GM19099 (cell line): Measurements from ENCODE around the gene MAML3.

ENCODE experiments used
- POLR2A ChIP-seq: IDR thresholded peaks from 3 replicates; pipeline ENCODE4 v1.6.1; 2011; ENCODE audit warnings: low read depth; ENCODE audit not compliant: insufficient read length; ENCODE audit errors: extremely low read depth

The MAML3 gene

GRCh38 chr4:140144050-140144449 is 9.9 kb downstream of the MAML3 start:
- no peak for TF ChIP-seq POLR2A

DNA sequence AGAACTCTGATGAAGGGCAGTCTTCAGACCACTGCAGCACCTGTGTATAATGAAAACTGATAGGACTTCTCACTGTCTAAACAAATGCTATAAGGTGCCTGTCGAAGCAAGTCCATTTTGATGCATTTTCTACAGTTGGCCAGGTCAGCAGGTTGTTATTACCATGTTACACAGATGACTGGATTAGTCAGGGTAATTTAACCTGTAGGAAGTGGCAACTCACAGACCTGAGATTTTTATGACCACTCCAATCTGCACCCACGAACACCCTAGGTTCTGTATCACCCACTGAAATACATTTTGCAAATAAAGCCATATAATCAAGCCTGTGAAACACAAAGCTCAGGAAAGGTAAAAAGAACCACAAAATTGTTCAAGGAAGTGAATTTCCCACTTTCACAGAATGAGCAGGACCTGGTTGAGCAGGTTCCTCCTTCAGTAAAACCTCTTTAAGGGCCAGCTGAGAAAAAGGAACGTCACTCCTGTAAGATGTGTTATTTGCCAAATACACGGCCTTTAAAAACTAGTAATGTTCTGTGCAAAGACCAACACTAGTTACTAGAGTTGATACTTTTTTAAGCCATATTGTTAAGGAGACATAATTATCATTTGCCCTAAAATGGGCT is 12.7 kb downstream of the MAML3 start:
- TF ChIP-seq POLR2A: no peak

- no peak for TF ChIP-seq POLR2A
Measured at GRCh38 chr4:140140566-140140965, 13.4 kb downstream of the MAML3 start.

GRCh38 chr4:140138428-140138827 is 15.6 kb downstream of the MAML3 start:
- no peak for TF ChIP-seq POLR2A

DNA sequence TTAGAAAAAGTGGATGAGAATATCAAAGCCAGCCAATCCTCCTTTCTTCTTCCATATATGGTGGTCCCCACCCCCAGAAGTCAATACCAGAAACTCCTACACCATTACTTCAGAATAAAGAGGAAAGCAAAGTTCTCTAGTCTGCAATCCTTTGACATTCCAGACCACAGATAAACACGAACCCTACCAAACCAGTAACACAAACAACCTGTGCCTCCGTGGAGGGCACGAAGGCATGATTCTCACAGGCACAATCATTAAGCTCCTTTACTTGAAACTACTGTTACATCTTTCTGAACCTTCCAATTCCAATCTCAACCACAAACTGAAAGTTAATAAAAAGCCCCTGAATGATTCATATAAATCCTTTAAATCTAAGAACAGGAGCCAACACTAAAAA is 16.3 kb downstream of the MAML3 start:
- TF ChIP-seq POLR2A: no peak

GRCh38 chr4:140136509-140136908 is 17.5 kb downstream of the MAML3 start:
- TF ChIP-seq POLR2A: no peak

GRCh38 chr4:140135529-140136088 is 18.4 kb downstream of the MAML3 start:
- no peak for TF ChIP-seq POLR2A

DNA sequence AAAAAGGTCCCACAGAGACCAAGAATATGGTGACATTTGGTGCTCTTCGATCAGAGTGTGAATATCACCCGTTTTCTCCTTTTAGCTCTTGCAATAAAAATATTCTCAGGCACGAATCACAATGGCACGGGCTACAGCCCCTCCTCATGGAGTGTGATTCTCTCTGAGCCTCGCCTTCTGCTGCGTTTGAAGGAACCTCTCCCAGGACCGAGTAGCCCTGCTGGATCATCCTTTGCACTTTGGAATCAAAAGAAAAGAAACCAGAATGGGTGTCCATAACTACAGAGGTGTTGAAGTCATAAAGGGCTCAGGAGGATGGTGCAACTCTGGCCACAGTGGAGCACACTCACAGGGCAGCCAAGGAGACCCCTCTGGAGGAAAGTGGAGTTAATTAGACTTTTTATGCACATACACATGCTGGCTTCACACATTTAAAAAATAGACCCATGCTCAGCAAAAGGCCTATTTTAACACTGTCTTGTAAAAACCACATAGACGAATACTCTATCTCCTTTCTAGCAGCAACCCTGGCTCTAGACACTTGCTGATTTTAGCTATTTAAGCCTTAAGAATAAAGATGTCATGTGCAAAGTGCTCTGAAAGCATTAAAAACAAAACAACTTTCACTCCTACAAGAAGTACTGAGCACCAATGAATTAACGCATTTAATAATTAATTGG is 19.1 kb downstream of the MAML3 start:
- TF ChIP-seq POLR2A: no peak

GRCh38 chr4:140133576-140133975 is 20.4 kb downstream of the MAML3 start:
- no peak for TF ChIP-seq POLR2A

GRCh38 chr4:140131675-140132229 is 22.2 kb downstream of the MAML3 start:
- no peak for TF ChIP-seq POLR2A

- no peak for TF ChIP-seq POLR2A
Measured at GRCh38 chr4:140130677-140131076, 23.3 kb downstream of the MAML3 start.

DNA sequence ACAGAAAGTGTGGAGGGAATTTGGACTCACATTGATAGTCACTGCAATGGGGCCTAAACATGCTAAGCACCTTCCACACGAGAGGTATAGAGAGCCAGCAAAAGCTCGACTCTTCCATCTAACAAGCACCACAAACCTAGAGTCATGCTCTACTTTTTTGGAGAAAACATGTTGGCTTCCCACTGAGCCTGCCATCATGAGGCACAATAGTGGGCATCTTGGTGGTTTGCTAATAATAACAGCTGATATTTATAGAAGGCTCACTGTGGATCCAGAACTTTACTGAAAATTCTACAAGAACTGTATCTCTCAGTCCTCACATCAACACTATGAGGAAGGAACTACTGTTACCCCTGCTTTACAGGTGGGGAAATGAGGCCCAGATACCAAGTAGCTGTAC is 26.6 kb downstream of the MAML3 start:
- no peak for TF ChIP-seq POLR2A

DNA sequence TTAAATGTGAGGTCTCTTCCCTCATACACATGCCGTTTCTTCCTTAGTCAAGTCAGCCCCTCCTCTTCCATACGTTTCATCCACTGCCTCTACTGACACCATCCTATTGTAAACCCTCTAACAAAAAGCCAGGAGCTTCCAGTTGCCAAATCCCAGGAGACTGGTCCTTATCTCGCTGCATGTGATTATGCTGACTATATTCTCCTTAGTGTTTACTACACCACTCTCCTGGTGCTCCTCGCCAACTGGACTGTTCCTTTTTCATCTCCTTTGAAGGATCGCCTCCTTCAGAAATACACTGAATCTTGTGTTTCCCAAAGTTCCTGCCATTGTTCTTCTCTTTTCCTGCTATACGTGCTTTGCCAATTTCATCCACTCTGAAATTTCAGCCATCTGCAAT is 27.7 kb downstream of the MAML3 start:
- TF ChIP-seq POLR2A: no peak

GRCh38 chr4:140125374-140125773 is 28.6 kb downstream of the MAML3 start:
- no peak for TF ChIP-seq POLR2A

DNA sequence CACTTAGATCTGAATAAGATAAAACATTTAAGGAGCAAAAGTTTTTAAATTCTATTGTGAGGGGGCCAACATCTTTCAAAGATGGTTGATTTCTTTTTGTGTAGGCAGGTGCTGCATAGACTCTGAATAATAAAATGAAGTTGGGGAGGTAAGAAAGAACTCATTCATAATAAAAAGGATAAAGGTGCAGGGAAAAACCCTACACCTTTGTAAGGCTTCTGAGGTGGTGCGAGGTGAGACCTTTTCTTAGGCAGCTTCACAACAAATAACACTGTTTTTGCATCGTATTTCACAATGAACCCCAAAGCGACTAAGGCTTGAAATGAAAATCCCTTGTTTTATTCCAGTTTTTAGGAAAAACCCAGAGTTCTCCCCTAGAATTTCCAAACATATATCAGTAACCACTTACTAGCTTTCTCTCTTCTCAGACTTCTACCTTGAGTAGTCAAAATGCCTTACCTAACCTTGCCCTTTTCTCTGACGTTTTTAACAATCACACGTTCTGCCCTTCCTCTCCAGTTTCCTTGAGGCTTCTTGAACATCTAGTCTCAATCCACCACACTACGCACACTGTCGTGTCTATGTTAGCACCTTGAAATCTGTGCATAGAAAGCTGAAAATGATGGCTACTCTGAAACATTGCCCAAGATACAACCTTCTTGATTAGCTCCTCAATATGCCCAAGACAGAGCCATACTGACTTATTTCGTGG is 30.2 kb downstream of the MAML3 start:
- no peak for TF ChIP-seq POLR2A

GRCh38 chr4:140122891-140123290 is 31.1 kb downstream of the MAML3 start:
- no peak for TF ChIP-seq POLR2A

GRCh38 chr4:140121646-140122045 is 32.3 kb downstream of the MAML3 start:
- TF ChIP-seq POLR2A: no peak
